Cardiac fibroblast (primary cell): ENCODE data around the gene RPL18A.
A peak's percentile ranks its signal among the peaks of the same experiment; 100 is the strongest.

ENCODE experiments used
- DNase-seq, 2 donors: peaks; one replicate each; pipeline versions ENCODE4 v3.0.0 to v3.0.0-alpha.2; 2010; ENCODE audit warnings: low read depth in 2 of 2
- H3K4me3 ChIP-seq, 2 donors: replicated peaks in 1 of 2; 1 replicate in 1 of 2; 2 replicates in 1 of 2; pipeline ENCODE4 v1.5.1; 2011; ENCODE audit warnings: low read depth in 2 of 2, low read length in 2 of 2, mild to moderate bottlenecking in 2 of 2, moderate library complexity in 1 of 2
- CTCF ChIP-seq: IDR thresholded peaks from one replicate; pipeline ENCODE4 v1.5.1; 2011; ENCODE audit warnings: low read depth, mild to moderate bottlenecking, low read length, inconsistent platforms

Gene RPL18A

GRCh38 chr19:17862711-17863519, 3.2 kb downstream of the RPL18A start:
- DNase-seq: no peak
- TF ChIP-seq CTCF: no peak
- no peak overlapping the region for H3K4me3 ChIP-seq

- H3K4me3 ChIP-seq: no peak overlapping the region
- no peak for DNase-seq
- TF ChIP-seq CTCF: no peak
Observed at GRCh38 chr19:17863520-17864182, 3.9 kb downstream of the RPL18A start.

GRCh38 chr19:17865364-17866311, 5.9 kb downstream of the RPL18A start:
- no peak for TF ChIP-seq CTCF
- no peak overlapping the region for H3K4me3 ChIP-seq
- DNase-seq: peak in 1 of 2 donors; percentile 27

GRCh38 chr19:17866312-17866963, 6.7 kb downstream of the RPL18A start:
- H3K4me3 ChIP-seq: no peak overlapping the region
- no peak for TF ChIP-seq CTCF
- no peak for DNase-seq

GRCh38 chr19:17866964-17867486, 7.3 kb downstream of the RPL18A start:
- no peak overlapping the region for H3K4me3 ChIP-seq
- TF ChIP-seq CTCF: no peak
- no peak for DNase-seq

GRCh38 chr19:17868669-17869068, 9.0 kb downstream of the RPL18A start:
- no peak overlapping the region for H3K4me3 ChIP-seq
- no peak for DNase-seq
- no peak for TF ChIP-seq CTCF
